Cardiac muscle cell (in vitro differentiated cells and primary cell): ENCODE measurements around the gene HSD11B1L. TPM values are rescaled to one million over a fixed set of nuclear protein-coding genes. Genes with fewer than 3 reads are reported as not detected.

ENCODE experiments used
- DNase-seq, 2 donors: peaks; one replicate each; pipeline versions ENCODE4 v3.0.0 to v3.0.0-alpha.2; 2010 to 2017; ENCODE audit warnings: low read depth in 1 of 2, low spot score in 1 of 2
- H3K27ac ChIP-seq: fragments of 200-600 bp; sonication (generic); 2 replicates; pipeline ENCODE4 v1.5.1; 2016
- H3K27me3 ChIP-seq: fragments of 200-600 bp; sonication (generic); 2 replicates; pipeline ENCODE4 v1.6.0; 2016; ENCODE audit warnings: control low read depth
- H3K36me3 ChIP-seq: fragments of 200-600 bp; sonication (generic); 2 replicates; pipeline ENCODE4 v1.5.1; 2016; ENCODE audit warnings: control low read depth
- H3K4me1 ChIP-seq: fragments of 200-600 bp; sonication (generic); 2 replicates; pipeline ENCODE4 v1.8.1; 2017; ENCODE audit warnings: low read depth, mild to moderate bottlenecking, mixed run types
- H3K4me3 ChIP-seq: fragments of 200-600 bp; sonication (generic); 2 replicates; pipeline ENCODE4 v1.5.1; 2016; ENCODE audit warnings: mild to moderate bottlenecking
- H3K9me3 ChIP-seq: fragments of 200-600 bp; sonication (generic); 2 replicates; pipeline ENCODE4 v1.5.1; 2017; ENCODE audit warnings: low read depth, mild to moderate bottlenecking, control low read depth
- polyA plus RNA-seq: library from polyadenylated mRNA; unstranded; fragments of >200 nt; fragmentation: Nextera tagmentation; extraction: Ambion mirVana; gene quantifications from 2 replicates; pipeline ENCODE4 v1.2.1, GENCODE V29; 2016
- total RNA-seq: library from RNA; depleted of rRNA; stranded (reverse); fragments of >200 nt; gene quantifications from 2 replicates; pipeline ENCODE4 v1.2.3, GENCODE V29; 2016
- TF ChIP-seq, protein P1 (sequence below): IDR thresholded peaks from 2 replicates; pipeline ENCODE4 v1.5.1; 2012; ENCODE audit warnings: low read depth, mild to moderate bottlenecking, low read length

The HSD11B1L gene
- total and polyA plus RNA-seq, 2 experiments from 2014 or later = 61.9 to 80.5 TPM

- Histone ChIP-seq H3K27ac (no peak overlapping the region), H3K36me3 (peaks cover 11% of the 10 kb centered on the region), H3K4me1 (no peaks in the 10 kb centered on the region), H3K27me3 (no peaks in the 10 kb centered on the region), H3K4me3 (no peak overlapping the region), H3K9me3 (no peaks in the 10 kb centered on the region)
- no peak for DNase-seq
- TF ChIP-seq, protein P1, sequence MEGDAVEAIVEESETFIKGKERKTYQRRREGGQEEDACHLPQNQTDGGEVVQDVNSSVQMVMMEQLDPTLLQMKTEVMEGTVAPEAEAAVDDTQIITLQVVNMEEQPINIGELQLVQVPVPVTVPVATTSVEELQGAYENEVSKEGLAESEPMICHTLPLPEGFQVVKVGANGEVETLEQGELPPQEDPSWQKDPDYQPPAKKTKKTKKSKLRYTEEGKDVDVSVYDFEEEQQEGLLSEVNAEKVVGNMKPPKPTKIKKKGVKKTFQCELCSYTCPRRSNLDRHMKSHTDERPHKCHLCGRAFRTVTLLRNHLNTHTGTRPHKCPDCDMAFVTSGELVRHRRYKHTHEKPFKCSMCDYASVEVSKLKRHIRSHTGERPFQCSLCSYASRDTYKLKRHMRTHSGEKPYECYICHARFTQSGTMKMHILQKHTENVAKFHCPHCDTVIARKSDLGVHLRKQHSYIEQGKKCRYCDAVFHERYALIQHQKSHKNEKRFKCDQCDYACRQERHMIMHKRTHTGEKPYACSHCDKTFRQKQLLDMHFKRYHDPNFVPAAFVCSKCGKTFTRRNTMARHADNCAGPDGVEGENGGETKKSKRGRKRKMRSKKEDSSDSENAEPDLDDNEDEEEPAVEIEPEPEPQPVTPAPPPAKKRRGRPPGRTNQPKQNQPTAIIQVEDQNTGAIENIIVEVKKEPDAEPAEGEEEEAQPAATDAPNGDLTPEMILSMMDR = no peak
Observed at GRCh38 chr19:5637971-5638370, 42.9 kb upstream of the HSD11B1L start.

DNA sequence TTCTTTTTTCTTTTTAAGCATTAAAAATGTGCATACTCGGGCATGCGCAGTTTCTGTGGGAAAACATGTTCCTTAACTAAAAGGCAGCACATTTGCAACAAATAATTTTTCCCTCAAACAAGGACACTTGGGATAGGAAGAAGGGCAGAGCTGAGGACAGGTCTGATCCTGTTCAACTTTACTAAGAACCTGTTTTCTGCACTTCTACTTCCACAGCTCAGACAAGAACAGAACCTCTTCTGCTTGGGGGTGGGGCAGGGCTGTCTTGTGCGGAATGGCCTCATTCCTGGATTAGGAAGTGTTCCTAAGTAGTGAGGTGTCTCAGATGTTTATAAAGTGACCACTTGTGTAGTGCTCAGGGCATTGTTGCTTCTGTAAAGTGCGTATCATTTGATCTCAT, 39.7 kb upstream of the HSD11B1L start:
- H3K4me3 ChIP-seq = no peak overlapping the region
- TF ChIP-seq, protein P1 = no peak
- H3K27me3 ChIP-seq = no peaks in the 10 kb centered on the region
- H3K27ac ChIP-seq = peak overlapping the region; percentile 34
- no peaks in the 10 kb centered on the region for H3K4me1 ChIP-seq
- DNase-seq = no peak
- peaks cover 41% of the 10 kb centered on the region for H3K36me3 ChIP-seq
- no peaks in the 10 kb centered on the region for H3K9me3 ChIP-seq

GRCh38 chr19:5642204-5642603, 38.6 kb upstream of the HSD11B1L start:
- Histone ChIP-seq H3K4me1 (no peaks in the 10 kb centered on the region), H3K27me3 (no peaks in the 10 kb centered on the region), H3K36me3 (peaks cover 51% of the 10 kb centered on the region), H3K4me3 (no peak overlapping the region), H3K9me3 (no peaks in the 10 kb centered on the region), H3K27ac (no peak overlapping the region)
- no peak for DNase-seq
- TF ChIP-seq, protein P1 = no peak

DNA sequence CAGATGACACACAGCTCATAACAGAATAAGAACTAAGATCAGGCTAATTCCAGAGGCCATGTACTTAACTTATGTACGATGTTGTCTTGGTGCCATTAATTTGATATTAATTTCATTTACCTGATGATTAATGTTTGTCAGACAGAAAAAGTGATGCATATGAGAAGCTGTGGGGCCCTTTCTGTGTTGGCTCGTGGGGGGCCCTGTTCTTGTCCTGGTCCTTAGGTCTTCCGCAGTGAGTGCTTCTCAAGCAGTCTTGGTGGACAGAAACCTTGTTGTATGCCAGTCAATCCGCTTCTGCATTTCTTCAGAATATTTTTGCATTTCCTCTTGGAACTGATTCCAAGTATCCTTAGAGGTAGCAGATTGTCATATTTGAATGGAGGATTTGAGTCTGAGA, 37.8 kb upstream of the HSD11B1L start:
- Histone ChIP-seq H3K36me3 (peaks cover 57% of the 10 kb centered on the region), H3K27me3 (no peaks in the 10 kb centered on the region), H3K4me1 (no peaks in the 10 kb centered on the region), H3K27ac (no peak overlapping the region), H3K4me3 (no peak overlapping the region), H3K9me3 (no peaks in the 10 kb centered on the region)
- no peak for DNase-seq
- TF ChIP-seq, protein P1 = no peak

DNA sequence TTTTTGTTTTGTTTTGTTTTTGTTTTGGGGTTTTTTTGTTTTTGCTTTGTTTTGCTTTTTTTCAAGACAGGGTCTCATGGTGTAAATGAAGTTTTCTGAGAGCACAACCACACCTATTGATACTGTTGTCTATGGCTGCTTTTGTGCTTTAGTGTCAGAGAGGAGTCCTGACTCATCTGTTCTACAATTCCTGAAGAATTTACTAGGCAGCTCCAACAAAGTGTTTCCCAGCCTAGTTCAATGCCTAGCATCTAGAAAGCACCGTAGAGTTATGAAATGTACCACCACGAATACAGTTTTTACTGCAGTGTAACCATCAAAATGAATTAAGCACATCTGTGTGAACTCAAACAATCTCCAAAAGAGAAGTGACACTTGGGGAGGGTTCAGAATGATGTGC, 36.8 kb upstream of the HSD11B1L start:
- Histone ChIP-seq H3K36me3 (peaks cover 62% of the 10 kb centered on the region), H3K27me3 (no peaks in the 10 kb centered on the region), H3K27ac (no peak overlapping the region), H3K4me1 (no peaks in the 10 kb centered on the region), H3K4me3 (no peak overlapping the region), H3K9me3 (no peaks in the 10 kb centered on the region)
- DNase-seq = no peak
- TF ChIP-seq, protein P1 = no peak

- no peak for DNase-seq
- H3K27ac ChIP-seq = no peak overlapping the region
- H3K27me3 ChIP-seq = no peaks in the 10 kb centered on the region
- no peak overlapping the region for H3K4me3 ChIP-seq
- TF ChIP-seq, protein P1 = no peak
- peaks cover 70% of the 10 kb centered on the region for H3K36me3 ChIP-seq
- H3K4me1 ChIP-seq = no peaks in the 10 kb centered on the region
- no peaks in the 10 kb centered on the region for H3K9me3 ChIP-seq
Observed at GRCh38 chr19:5645409-5645808, 35.4 kb upstream of the HSD11B1L start.
